Stimulated activated CD4-positive, alpha-beta T cell treated with anti-CD3 and anti-CD28 coated beads, Interleukin-4, amount 100 ng/mL, for 4 hours (primary cell): Measurements from ENCODE around the gene UNC13A.

Experiments
- DNase-seq, 2 experiments: peaks; one replicate each; pipeline ENCODE4 v3.0.0-alpha.2; 2020

UNC13A gene

GRCh38 chr19:17659996-17660395 lies 28.2 kb downstream of the UNC13A start:
- no peak for DNase-seq

GRCh38 chr19:17658666-17659065 lies 29.5 kb downstream of the UNC13A start:
- DNase-seq = no peak

DNA sequence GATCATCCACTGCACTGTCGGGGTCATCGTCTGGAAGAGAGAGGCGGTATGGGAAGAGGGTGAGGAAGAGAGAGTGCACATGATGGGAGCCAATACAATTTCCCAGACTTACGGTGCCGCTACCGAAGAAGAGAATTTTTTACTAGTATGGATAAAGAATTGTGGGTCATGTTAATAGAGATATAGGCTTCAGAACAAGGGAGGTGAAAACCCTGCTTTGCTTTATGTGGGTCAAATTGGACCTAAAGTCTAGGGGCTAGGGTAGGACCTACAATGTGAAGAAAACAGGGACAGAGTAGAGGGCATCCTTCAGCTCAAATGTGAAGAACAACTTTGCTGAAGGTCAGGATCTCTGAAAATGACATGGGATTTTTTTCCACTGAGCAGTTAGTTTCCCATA lies 29.9 kb downstream of the UNC13A start:
- no peak for DNase-seq

DNA sequence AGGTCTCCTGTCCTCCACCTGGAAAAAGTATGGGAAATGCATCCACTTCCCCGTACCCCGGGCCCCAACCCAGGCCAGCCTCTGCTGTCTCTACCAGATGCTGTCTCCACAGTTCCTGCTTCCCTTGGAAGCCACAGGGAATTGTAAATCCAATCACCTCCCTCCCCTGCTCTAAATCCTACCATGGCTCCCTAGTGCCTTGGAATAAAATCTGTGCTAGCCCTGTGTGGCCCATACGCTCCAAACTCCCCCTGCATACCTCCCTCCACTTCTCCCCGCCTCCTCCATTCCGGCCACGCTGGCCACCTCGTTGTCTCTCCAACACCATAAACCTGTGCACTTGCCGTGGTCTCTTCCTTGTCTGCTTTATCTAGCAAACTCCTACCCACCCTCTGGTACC lies 31.2 kb downstream of the UNC13A start:
- DNase-seq = no peak

DNA sequence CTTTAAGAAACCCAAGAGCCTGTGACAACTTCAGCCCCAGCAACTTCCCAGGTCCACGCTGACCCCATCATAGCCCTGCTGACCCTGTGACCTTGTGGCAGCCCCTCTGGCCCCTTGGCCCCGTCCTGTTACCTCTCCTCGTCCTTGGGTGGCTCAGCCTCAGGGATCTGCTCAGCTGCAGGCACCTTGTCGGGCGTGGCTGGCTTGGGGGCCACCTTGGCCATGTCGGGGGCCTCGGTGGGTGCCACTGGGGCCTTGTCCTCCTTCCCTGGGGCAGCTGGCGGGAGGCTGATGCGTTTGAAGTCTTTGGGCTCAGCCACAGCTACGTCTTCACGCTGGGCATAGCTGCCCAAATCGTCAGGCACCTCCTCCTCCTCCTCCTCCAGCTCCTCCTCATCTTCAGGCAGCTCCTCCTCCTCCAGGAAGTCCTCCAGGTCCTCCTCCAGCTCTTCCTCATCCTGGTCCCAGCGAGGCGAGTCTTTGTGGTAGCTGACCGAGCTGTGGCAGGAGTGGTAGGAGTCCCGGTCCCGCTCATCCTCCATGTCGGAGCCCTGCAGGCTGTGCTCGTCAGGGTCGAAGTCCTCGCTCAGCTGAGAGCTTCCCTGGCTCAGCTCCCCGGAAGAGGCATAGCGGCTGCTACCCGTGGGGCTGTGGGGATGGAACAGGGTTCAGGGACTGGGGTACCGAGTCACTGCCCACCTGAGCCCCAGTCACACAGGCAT lies 32.2 kb downstream of the UNC13A start:
- no peak for DNase-seq

DNA sequence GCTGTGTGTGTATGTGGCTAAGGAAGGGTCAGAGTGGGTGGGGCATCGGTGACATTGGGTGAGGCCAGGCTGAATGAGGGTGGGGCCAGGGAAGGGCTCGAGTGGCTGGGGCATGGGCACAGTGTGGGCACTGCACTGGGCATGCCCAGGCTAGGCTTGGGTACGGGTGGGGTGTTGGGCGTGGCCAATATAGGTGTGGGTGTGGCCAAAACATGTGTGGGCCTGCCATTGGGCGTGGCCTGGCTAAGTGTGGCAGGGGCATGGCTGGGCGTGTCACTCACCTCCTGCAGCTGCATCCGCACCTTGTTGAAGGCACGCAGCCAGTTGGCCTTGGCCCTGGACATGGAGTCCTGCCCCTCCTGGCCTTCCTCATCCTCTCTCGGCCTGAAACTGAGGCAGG lies 33.2 kb downstream of the UNC13A start:
- DNase-seq = no peak

DNA sequence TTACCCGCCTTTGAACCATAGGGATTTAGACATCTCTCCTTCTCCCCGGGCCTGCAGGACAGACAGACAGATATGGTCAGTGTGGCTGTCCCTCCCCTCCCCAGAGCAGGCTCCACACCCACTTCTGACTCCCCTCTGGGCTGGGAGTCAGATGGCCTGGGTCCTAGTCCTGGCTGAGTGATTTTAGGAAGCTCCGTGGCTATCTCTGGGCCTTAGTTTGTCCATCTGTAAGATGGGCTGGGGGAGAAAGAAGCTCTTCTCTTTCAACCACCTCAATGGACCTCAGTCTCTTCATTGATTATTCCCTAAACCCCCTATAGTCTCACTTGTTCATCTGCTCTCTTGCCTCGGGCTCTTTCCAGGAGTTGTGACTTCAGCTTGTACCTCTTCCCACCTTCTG lies 35.5 kb downstream of the UNC13A start:
- no peak for DNase-seq

GRCh38 chr19:17648786-17649185 lies 39.4 kb downstream of the UNC13A start:
- DNase-seq = no peak

- no peak for DNase-seq
Observed at GRCh38 chr19:17648097-17648660, 40.0 kb downstream of the UNC13A start.

DNA sequence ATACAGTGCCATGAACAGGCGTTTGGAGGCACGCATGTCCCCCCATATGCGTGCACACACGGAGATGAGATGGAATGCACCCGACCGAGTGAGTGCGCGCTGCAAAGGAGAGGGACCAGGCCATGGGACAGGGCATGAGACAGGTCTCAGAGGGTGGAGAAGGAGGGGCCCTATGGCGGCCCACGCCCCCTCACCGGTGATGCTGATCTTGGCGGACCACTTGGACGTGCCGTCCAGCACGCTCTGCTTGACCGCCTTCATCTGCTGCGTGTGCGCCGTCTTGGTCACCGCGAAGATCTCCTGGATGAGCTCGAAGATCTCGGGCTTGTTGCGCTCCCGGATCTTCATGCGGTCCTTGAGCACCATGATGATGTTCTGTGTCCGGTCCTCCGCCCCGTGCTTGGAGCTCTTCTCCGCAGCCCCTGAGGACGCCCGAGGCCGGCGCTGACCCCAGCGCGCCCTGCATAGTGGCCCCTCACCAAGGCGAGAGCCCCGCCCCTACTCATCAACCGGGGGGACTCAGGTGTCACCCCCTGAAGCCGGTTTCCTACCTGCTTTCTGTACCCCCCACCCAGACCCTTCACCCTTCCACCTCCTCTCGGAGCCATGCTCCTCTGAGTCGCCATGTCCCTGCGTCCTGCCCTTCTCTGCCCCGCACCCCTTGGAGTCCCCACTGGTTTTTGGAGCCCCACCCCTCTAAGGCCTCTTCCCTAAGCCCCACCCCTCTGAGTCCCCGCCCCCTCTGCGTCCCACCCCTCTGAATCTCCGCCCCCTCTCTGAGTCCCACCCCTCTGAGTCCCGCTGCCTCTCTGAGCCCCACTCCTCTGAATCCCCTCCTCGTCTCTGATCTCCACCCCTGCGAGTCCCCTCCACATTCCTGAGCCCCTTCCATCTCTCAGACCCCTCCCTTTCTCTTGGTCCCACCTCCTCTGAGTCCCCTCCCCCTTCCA lies 40.8 kb downstream of the UNC13A start:
- DNase-seq = no peak

DNA sequence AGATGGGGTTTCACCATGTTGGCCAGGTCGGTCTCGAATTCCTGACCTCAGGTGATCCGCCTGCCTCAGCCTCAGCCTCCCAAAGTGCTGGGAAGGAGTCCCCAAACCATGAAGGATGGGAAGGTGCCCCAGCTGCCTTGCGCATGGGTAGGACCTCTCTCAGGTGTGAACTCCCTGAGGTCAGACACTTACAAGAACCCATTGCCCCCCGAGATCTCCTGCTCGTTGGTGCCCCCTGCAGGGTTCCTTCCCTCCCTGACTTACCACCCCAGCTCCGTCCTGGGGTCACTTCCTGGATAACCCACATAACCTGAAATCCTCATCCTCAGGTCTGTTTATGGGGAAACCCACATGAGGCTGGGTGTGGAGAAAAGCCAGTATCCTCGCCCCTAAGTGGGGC lies 41.7 kb downstream of the UNC13A start:
- no peak for DNase-seq

GRCh38 chr19:17645339-17645963 lies 42.7 kb downstream of the UNC13A start:
- DNase-seq = no peak

DNA sequence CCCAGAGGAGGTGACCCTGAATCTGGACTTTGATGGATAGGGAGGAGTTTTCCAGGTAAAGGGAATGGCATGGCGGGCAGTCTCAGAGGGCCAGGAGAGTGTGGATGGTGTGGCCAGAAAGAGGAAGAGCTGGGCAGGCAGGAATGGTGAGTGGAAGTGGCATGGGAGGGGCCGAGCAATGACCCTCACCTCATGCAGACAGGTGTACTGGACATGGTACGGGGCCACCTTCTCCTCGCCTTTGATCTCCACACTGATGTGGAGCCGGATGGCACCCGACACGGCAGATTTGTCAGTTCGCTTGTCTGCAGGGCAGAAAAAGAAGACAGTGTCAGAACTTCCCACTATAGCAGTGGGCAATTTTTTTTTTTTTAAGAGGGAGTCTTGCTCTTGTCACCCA lies 45.5 kb downstream of the UNC13A start:
- DNase-seq = no peak

DNA sequence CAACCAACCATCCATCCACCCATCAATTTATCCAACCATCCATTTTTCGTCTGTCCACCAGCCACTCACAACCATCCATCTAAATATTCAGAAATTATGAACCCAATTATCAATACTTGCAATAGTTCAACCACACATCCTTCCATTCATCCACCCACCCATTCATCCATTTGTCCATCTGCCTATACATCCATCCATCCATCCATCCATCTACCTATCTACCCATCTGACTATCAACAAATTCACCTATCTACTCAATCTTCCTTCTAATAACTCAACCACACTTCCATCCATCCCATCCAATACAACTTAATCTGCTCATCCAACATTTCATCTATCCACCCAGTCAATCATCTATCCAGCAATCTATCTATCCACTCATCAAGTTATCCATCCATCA lies 46.3 kb downstream of the UNC13A start:
- no peak for DNase-seq

GRCh38 chr19:17641181-17641580 lies 47.0 kb downstream of the UNC13A start:
- DNase-seq = no peak

GRCh38 chr19:17633700-17634099 lies 54.5 kb downstream of the UNC13A start:
- DNase-seq = no peak

- DNase-seq = no peak
Observed at GRCh38 chr19:17632577-17632976, 55.6 kb downstream of the UNC13A start.

GRCh38 chr19:17629760-17630159 lies 58.4 kb downstream of the UNC13A start:
- DNase-seq = no peak

- DNase-seq = no peak
Observed at GRCh38 chr19:17627921-17628320, 60.2 kb downstream of the UNC13A start.

DNA sequence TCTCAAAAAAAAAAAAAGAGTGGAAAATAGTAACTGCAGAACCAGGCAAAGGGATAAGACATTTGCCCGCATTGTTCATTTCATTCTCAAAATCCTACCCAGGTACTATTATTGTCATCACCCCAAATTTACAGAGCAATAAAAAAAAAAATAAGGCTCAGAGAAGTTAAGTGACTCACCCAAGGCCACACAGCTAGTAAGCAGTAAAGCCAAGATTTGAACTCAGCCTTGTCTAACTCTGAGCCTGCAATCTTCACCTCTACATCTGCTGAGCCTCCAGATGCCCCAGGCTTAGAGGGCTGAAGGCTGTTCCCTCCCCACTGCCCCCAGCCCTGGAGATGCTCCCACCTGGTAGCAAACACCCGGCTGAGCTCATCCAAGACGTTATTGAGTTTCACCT lies 61.0 kb downstream of the UNC13A start:
- no peak for DNase-seq

DNA sequence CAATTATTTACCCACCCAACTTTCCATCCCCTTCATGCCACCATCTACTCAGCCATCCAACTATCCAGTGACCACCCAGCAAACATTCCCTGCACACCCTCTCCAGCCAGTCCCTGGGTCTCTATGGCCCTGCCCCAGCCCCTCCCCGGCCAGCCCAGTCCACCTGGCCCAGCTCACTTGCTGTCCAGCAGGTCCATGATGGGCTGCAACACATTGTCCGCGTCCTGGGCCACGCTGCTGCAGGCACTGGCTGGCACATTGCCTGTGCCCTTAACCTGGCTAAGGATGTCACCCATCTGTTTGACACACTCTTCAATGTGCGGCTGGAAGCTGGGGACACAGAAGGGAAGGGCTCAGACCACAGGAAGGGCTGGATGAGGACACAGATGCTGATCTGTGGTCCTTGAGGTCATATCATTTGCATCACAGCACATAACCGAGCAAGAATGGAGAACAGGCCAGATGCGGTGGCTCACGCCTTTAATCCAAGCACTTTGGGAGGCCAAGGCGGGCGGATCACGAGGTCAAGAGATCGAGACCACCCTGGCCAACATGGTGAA lies 61.6 kb downstream of the UNC13A start:
- no peak for DNase-seq

GRCh38 chr19:17625980-17626379 lies 62.2 kb downstream of the UNC13A start:
- no peak for DNase-seq

DNA sequence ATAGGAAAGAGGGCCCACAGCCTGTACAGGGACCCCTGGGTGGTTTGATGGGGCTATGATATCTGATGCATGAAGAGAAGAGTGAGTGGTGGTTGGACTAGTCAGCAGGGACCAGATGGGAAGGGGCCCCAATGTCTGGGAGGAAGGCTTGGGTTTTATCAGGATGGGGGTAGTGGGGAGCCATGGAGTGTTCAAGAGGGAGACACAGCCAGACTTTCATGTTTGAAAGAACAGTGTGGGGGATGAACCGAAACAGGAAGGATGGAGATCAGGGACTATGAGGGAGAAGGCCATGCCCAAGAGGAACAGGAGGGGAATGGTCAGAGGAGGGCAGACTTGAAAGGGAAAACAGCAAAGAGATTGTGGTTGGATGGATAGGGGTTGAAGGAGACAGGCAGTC lies 63.1 kb downstream of the UNC13A start:
- no peak for DNase-seq
